ENCODE measurements around the gene PUM2. TPM values are rescaled to one million over a fixed set of nuclear protein-coding genes. Genes with fewer than 3 reads are reported as not detected.
A peak's percentile ranks its signal among the peaks of the same experiment; 100 is the strongest.

Gene PUM2
- total RNA-seq, 1 experiment from 2014 or later = 117 TPM

DNA sequence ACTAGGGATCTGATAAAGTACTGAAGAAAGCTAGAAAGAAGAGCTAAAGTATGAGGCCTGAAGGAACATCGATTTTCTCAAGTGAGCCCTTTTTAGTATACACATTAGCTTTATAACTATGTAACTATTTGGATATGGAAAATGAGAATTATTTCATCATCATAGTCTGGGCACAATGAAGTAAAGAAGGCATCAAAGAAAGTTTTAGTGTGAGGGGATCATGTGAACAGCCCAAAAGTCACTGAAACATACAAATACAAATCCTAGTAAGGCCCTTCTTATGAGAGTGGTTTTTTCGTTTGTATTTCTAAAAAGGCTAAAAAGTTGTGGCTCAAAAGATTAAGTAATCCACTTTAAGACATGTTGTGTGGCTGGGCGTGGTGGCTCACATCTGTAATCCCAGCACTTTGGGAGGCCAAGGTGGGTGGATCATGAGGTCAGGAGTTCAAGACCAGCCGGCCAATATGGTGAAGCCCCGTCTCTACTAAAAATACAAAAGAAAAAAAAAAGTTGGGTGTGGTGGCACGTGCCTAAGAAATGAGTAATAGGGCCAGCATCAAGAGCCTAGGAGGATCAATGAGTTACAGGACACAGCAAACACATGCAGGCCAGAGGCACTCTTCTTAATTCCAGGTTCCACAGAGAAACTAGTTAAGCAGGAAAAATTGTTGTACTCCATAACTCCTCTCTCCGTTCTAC, 61.9 kb downstream of the PUM2 start:
- POLR2A ChIA-PET = no interaction called here
- H3K36me3 ChIP-seq (ENCODE audit: control insufficient read depth, insufficient read depth, low read length) = peaks cover 5% of the 10 kb centered on the region
- DNase-seq = peak in 1 of 2 experiments; percentile 17
- no peaks in the 10 kb centered on the region for H3K27me3 ChIP-seq (replicated peaks; ENCODE audit: control insufficient read depth, insufficient read depth, low read length)
- Mint-ChIP-seq H3K27me3 (ENCODE audit: insufficient read depth, unreplicated experiment) (no peaks in the 10 kb centered on the region), H3K27ac (ENCODE audit: unreplicated experiment) (no peak overlapping the region), H3K36me3 (ENCODE audit: insufficient read depth, unreplicated experiment) (peaks cover 20% of the 10 kb centered on the region), H3K9me3 (ENCODE audit: unreplicated experiment) (no peaks in the 10 kb centered on the region), H3K4me1 (ENCODE audit: low read depth, unreplicated experiment) (peaks cover 7% of the 10 kb centered on the region), H3K4me3 (ENCODE audit: unreplicated experiment) (no peak overlapping the region)
- H3K4me3 ChIP-seq (ENCODE audit: low read depth, low read length) = no peak overlapping the region
- TF ChIP-seq, protein P1, sequence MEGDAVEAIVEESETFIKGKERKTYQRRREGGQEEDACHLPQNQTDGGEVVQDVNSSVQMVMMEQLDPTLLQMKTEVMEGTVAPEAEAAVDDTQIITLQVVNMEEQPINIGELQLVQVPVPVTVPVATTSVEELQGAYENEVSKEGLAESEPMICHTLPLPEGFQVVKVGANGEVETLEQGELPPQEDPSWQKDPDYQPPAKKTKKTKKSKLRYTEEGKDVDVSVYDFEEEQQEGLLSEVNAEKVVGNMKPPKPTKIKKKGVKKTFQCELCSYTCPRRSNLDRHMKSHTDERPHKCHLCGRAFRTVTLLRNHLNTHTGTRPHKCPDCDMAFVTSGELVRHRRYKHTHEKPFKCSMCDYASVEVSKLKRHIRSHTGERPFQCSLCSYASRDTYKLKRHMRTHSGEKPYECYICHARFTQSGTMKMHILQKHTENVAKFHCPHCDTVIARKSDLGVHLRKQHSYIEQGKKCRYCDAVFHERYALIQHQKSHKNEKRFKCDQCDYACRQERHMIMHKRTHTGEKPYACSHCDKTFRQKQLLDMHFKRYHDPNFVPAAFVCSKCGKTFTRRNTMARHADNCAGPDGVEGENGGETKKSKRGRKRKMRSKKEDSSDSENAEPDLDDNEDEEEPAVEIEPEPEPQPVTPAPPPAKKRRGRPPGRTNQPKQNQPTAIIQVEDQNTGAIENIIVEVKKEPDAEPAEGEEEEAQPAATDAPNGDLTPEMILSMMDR (IDR thresholded peaks at IDR 0.05; ENCODE audit: insufficient read depth in 1 of 2, low read depth in 1 of 2, low read length in 1 of 2, severe bottlenecking in 1 of 2, unreplicated experiment in 1 of 2) = no peak
- BruUV-seq (replicated peaks) = no TSS peak
- CTCF ChIA-PET = no interaction called here
- intact Hi-C loops (cut with micrococcal nuclease; ENCODE audit: unreplicated experiment) = no loop called here
- no peaks in the 10 kb centered on the region for H3K9me3 ChIP-seq
- peaks cover 11% of the 10 kb centered on the region for H3K4me1 ChIP-seq

DNA sequence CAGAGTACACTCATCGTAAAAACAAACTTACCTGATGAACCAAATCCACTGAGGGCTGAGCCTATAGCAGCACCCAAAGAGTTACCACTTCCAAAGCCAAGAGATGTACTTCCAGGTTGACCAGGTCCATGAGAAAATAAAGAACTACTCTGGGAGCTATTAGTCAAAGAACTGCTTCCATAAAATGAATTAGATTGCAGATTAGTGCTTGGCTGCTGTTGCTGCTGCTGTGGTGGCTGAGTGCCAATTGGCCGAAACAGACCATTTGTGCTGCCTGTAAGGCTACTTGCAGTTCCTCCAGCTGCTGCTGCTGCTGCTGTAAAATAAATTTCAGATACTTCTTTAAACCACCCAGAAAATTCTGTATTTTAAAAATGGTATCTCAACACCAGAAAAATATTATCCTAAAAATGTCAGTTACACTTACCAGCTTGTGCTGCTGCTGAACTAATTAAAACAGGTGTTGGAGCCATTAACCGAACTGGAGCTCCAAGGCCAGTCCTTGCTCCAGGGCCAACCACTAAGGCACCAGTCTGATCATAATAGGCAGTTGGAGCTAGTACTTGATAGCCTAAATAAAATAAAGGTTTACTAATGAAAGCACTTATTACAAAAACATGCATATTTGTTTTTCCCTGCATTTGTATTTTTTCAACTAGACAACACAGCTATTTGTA, 67.6 kb downstream of the PUM2 start:
- Mint-ChIP-seq H3K27me3 (ENCODE audit: insufficient read depth, unreplicated experiment) (no peaks in the 10 kb centered on the region), H3K36me3 (ENCODE audit: insufficient read depth, unreplicated experiment) (peaks cover 26% of the 10 kb centered on the region), H3K4me3 (ENCODE audit: unreplicated experiment) (no peak overlapping the region), H3K27ac (ENCODE audit: unreplicated experiment) (no peak overlapping the region), H3K9me3 (ENCODE audit: unreplicated experiment) (no peaks in the 10 kb centered on the region), H3K4me1 (ENCODE audit: low read depth, unreplicated experiment) (no peaks in the 10 kb centered on the region)
- BruUV-seq (replicated peaks) = no TSS peak
- ChIA-PET CTCF (no interaction called here), POLR2A (no interaction called here)
- no peaks in the 10 kb centered on the region for H3K9me3 ChIP-seq
- H3K27me3 ChIP-seq (replicated peaks; ENCODE audit: control insufficient read depth, insufficient read depth, low read length) = no peaks in the 10 kb centered on the region
- H3K4me3 ChIP-seq (ENCODE audit: low read depth, low read length) = no peak overlapping the region
- no peaks in the 10 kb centered on the region for H3K36me3 ChIP-seq (ENCODE audit: control insufficient read depth, insufficient read depth, low read length)
- H3K4me1 ChIP-seq = no peaks in the 10 kb centered on the region
- TF ChIP-seq, protein P1 (IDR thresholded peaks at IDR 0.05; ENCODE audit: insufficient read depth in 1 of 2, low read depth in 1 of 2, low read length in 1 of 2, severe bottlenecking in 1 of 2, unreplicated experiment in 1 of 2) = no peak
- intact Hi-C loops (cut with micrococcal nuclease; ENCODE audit: unreplicated experiment) = no loop called here
- no peak for DNase-seq

DNA sequence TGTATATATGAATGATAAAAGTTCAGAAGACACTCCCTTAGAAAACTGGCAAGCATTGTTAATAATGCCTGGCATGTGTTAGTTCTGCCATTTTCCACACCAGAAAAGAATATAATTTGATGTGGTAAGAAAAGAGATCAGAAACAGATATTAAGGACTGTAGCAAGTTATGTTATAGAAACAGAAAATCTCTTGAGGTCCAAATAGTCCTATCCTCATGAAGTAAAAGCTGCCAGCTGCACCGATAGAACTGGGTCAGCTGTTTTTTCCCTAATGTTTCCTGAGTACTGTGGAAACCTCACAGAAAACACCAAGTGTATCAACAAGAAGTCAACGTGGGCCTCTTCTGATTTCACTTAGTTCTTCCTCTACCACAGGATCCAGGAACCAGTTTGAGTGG, 68.8 kb downstream of the PUM2 start:
- H3K36me3 Mint-ChIP-seq (ENCODE audit: insufficient read depth, unreplicated experiment) = peaks cover 26% of the 10 kb centered on the region
- H3K27me3 Mint-ChIP-seq (ENCODE audit: insufficient read depth, unreplicated experiment) = no peaks in the 10 kb centered on the region
- no peak overlapping the region for H3K27ac Mint-ChIP-seq (ENCODE audit: unreplicated experiment)
- no peak overlapping the region for H3K4me3 Mint-ChIP-seq (ENCODE audit: unreplicated experiment)
- no peaks in the 10 kb centered on the region for H3K9me3 ChIP-seq
- no peaks in the 10 kb centered on the region for H3K4me1 Mint-ChIP-seq (ENCODE audit: low read depth, unreplicated experiment)
- H3K9me3 Mint-ChIP-seq (ENCODE audit: unreplicated experiment) = no peaks in the 10 kb centered on the region
- H3K4me3 ChIP-seq (ENCODE audit: low read depth, low read length) = no peak overlapping the region
- no TSS peak for BruUV-seq (replicated peaks)
- POLR2A ChIA-PET = no interaction called here
- no peaks in the 10 kb centered on the region for H3K36me3 ChIP-seq (ENCODE audit: control insufficient read depth, insufficient read depth, low read length)
- CTCF ChIA-PET = no interaction called here
- intact Hi-C loops (cut with micrococcal nuclease; ENCODE audit: unreplicated experiment) = no loop called here
- DNase-seq = no peak
- no peaks in the 10 kb centered on the region for H3K27me3 ChIP-seq (replicated peaks; ENCODE audit: control insufficient read depth, insufficient read depth, low read length)
- TF ChIP-seq, protein P1 (IDR thresholded peaks at IDR 0.05; ENCODE audit: insufficient read depth in 1 of 2, low read depth in 1 of 2, low read length in 1 of 2, severe bottlenecking in 1 of 2, unreplicated experiment in 1 of 2) = no peak
- no peaks in the 10 kb centered on the region for H3K4me1 ChIP-seq

Data from Caco-2 (cell line).